Transverse colon (tissue), 3 donors: ENCODE results near the gene FAM107B.
"Not testable (repeated sequence)": the region's sequence is repeated elsewhere in the genome, so short reads cannot be mapped to it uniquely, and the experiment has no call there.

ENCODE experiments used
- EP300 ChIP-seq: sonication (generic); formaldehyde crosslinking; IDR thresholded peaks from one replicate; pipeline ENCODE4 v1.6.1; 2017; ENCODE audit warnings: antibody characterized with exemption, low read depth
- TF ChIP-seq, protein P1 (sequence below), 5 experiments: fragments of 200-600 bp in 3 of 5; fragments of 450-650 bp in 2 of 5; sonication (generic) in 3 of 5; IDR thresholded peaks; 1 replicate in 2 of 5; 2 replicates in 3 of 5; pipeline ENCODE4 v1.5.1; 2016 to 2017; ENCODE audit warnings: antibody characterized with exemption in 5 of 5, inconsistent platforms in 3 of 5, mild to moderate bottlenecking in 2 of 5, moderate library complexity in 1 of 5

DNA sequence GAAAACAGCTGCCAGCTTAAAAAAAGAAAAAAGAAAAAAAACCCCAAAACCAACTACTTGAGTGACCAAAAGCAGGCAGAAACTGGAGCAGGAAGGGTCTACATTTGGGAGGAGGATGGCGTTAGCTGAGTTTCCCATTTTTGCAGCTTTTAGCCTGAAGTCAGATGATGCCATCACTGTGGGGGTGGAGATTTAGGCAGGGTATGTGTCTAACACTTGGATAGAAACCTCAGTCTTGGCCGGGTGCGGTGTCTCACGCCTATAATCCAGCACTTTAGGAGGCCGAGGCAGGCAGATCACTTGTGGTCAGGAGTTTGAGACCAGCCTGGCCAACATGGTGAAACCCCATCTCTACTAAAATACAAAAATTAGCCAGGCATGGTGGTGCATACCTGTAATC lies 140.1 kb downstream of the FAM107B start:
- TF ChIP-seq, protein P1, sequence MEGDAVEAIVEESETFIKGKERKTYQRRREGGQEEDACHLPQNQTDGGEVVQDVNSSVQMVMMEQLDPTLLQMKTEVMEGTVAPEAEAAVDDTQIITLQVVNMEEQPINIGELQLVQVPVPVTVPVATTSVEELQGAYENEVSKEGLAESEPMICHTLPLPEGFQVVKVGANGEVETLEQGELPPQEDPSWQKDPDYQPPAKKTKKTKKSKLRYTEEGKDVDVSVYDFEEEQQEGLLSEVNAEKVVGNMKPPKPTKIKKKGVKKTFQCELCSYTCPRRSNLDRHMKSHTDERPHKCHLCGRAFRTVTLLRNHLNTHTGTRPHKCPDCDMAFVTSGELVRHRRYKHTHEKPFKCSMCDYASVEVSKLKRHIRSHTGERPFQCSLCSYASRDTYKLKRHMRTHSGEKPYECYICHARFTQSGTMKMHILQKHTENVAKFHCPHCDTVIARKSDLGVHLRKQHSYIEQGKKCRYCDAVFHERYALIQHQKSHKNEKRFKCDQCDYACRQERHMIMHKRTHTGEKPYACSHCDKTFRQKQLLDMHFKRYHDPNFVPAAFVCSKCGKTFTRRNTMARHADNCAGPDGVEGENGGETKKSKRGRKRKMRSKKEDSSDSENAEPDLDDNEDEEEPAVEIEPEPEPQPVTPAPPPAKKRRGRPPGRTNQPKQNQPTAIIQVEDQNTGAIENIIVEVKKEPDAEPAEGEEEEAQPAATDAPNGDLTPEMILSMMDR (IDR thresholded peaks at IDR 0.05): not testable (repeated sequence)
- TF ChIP-seq EP300: not testable (repeated sequence)
